Vagina (tissue), 2 donors: ENCODE measurements around the gene APOBEC3H.

Experiments
- POLR2A ChIP-seq, 2 donors: fragments of 450-650 bp; IDR thresholded peaks; one replicate each; pipeline ENCODE4 v1.6.1; 2017; ENCODE audit warnings: antibody characterized with exemption in 2 of 2, mild to moderate bottlenecking in 2 of 2, moderate library complexity in 2 of 2
- POLR2AphosphoS5 ChIP-seq, 2 donors: sonication (generic); formaldehyde crosslinking; IDR thresholded peaks; one replicate each; pipeline ENCODE4 v1.9.0; 2017; ENCODE audit warnings: antibody characterized with exemption in 2 of 2, mild to moderate bottlenecking in 2 of 2, low read depth in 1 of 2; ENCODE audit not compliant: insufficient read depth in 1 of 2

DNA sequence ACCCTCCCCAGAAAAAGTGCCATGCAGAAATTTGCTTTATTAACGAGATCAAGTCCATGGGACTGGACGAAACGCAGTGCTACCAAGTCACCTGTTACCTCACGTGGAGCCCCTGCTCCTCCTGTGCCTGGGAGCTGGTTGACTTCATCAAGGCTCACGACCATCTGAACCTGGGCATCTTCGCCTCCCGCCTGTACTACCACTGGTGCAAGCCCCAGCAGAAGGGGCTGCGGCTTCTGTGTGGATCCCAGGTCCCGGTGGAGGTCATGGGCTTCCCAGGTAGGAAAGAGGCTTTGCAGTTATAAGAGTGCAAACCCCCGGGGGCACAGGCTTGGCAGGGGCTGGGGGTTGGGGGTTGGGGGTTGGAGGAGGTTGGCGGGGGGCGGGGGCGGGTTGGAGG, 4.2 kb downstream of the APOBEC3H start:
- TF ChIP-seq POLR2AphosphoS5 (IDR thresholded peaks at IDR 0.05; ENCODE audit: insufficient read depth in 1 of 2, low read depth in 1 of 2), result no peak
- TF ChIP-seq POLR2A (IDR thresholded peaks at IDR 0.05), result no peak
